ENCODE data around the gene UFL1. TPM values are rescaled to one million over a fixed set of nuclear protein-coding genes. Genes with fewer than 3 reads are reported as not detected.
A peak's percentile ranks its signal among the peaks of the same experiment; 100 is the strongest.
"Not testable (repeated sequence)": the region's sequence is repeated elsewhere in the genome, so short reads cannot be mapped to it uniquely, and the experiment has no call there.

Gene UFL1
- polyA plus RNA-seq (16.5 and 20.6 TPM in 2 replicates), polyA minus RNA-seq (31.6 and 34.8 TPM in 2 replicates)

- no peaks in the 10 kb centered on the region for H3K9me2 ChIP-seq (ENCODE audit: insufficient read depth, low read length)
- no peaks in the 10 kb centered on the region for H4K20me1 ChIP-seq (ENCODE audit: insufficient read depth)
- H3K27ac ChIP-seq (ENCODE audit: low read length) = peak within 1 kb of the TSS; percentile 93
- TF ChIP-seq RAD21 (conservative IDR thresholded peaks at IDR 0.05) = peak; percentile 61
- TF ChIP-seq TAF1 (IDR thresholded peaks at IDR 0.05; ENCODE audit: low read depth) = peak; percentile 84
- peak; percentile 69 for TF ChIP-seq SMC3 (conservative IDR thresholded peaks at IDR 0.05; ENCODE audit: poor library complexity)
- peak; percentile 99 for TF ChIP-seq POLR2AphosphoS5 (IDR thresholded peaks at IDR 0.05)
- TF ChIP-seq EP300 (conservative IDR thresholded peaks at IDR 0.05; ENCODE audit: poor library complexity, severe bottlenecking) = peak; percentile 61
- TF ChIP-seq MXI1 (conservative IDR thresholded peaks at IDR 0.05; ENCODE audit: poor library complexity, severe bottlenecking) = peak; percentile 73
- no peak for TF ChIP-seq EZH2 (IDR thresholded peaks at IDR 0.05; ENCODE audit: borderline replicate concordance, insufficient read depth, low read length, poor library complexity, severe bottlenecking)
- peak; percentile 53 for TF ChIP-seq CTCF (IDR thresholded peaks at IDR 0.05; ENCODE audit: poor library complexity, severe bottlenecking)
- TF ChIP-seq REST (IDR thresholded peaks at IDR 0.05; ENCODE audit: borderline replicate concordance) = peak; percentile 87
- H3K4me2 ChIP-seq (ENCODE audit: low read length) = peak within 1 kb of the TSS; percentile 94
- H3K9ac ChIP-seq (ENCODE audit: low read length) = peak within 1 kb of the TSS; percentile 92
- peak within 1 kb of the TSS; percentile 97 for H2AFZ ChIP-seq (ENCODE audit: low read depth, low read length)
- no peaks in the 10 kb centered on the region for H3K27me3 ChIP-seq (ENCODE audit: insufficient read depth, low read depth, low read length)
- no peaks in the 10 kb centered on the region for H3K36me3 ChIP-seq (ENCODE audit: insufficient read depth, low read length)
- peak within 1 kb of the TSS; percentile 78 for H3K4me3 ChIP-seq (ENCODE audit: low read length)
- H3F3A ChIP-seq (ENCODE audit: insufficient read depth, low read length, poor library complexity, severe bottlenecking) = no peaks in the 10 kb centered on the region
- H3K9me3 ChIP-seq (ENCODE audit: low read length) = no peaks in the 10 kb centered on the region
- peaks cover 12% of the 10 kb centered on the region for H3K79me2 ChIP-seq (replicated peaks; ENCODE audit: insufficient read depth, low read length)
Observed at GRCh38 chr6:96521644-96522464, at the start of gene UFL1. Gene UFL1 (plus strand): TSS chr6:96521806. CDS start chr6:96521874, 68 bp downstream.

GRCh38 chr6:96472291-96472690 is 49.3 kb upstream of the UFL1 start:
- H3K4me2 ChIP-seq (ENCODE audit: low read length); H3K79me2 ChIP-seq (replicated peaks; ENCODE audit: insufficient read depth, low read length); H3K36me3 ChIP-seq (ENCODE audit: insufficient read depth, low read length); H3K27ac ChIP-seq (ENCODE audit: low read length); H3K9ac ChIP-seq (ENCODE audit: low read length); H3K9me3 ChIP-seq (ENCODE audit: low read length); H4K20me1 ChIP-seq (ENCODE audit: insufficient read depth); H2AFZ ChIP-seq (ENCODE audit: low read depth, low read length); H3K4me3 ChIP-seq (ENCODE audit: low read length); H3K27me3 ChIP-seq (ENCODE audit: insufficient read depth, low read depth, low read length); H3F3A ChIP-seq (ENCODE audit: insufficient read depth, low read length, poor library complexity, severe bottlenecking); H3K9me2 ChIP-seq (ENCODE audit: insufficient read depth, low read length): not testable (repeated sequence)
